Stomach (tissue), 9 donors: Measurements from ENCODE around the gene PIK3R6. TPM values are rescaled to one million over a fixed set of nuclear protein-coding genes. Genes with fewer than 3 reads are reported as not detected.

Experiments
- DNase-seq, 2 donors: peaks; one replicate each; pipeline versions ENCODE4 v3.0.0 to v3.0.0-alpha.2; 2013 to 2019
- H3K27ac ChIP-seq, 5 donors: fragments of 200-600 bp in 4 of 5; sonication (generic) in 4 of 5; one replicate each; pipeline ENCODE4 v1.5.1; 2013 to 2019; ENCODE audit warnings: mild to moderate bottlenecking in 1 of 5, moderate library complexity in 1 of 5
- H3K27me3 ChIP-seq, 3 donors: fragments of 200-600 bp; sonication (generic); one replicate each; pipeline ENCODE4 v1.5.1; 2017 to 2019; ENCODE audit warnings: mixed run types in 1 of 3
- H3K36me3 ChIP-seq, 4 donors: fragments of 200-600 bp; sonication (generic); 1 replicate in 3 of 4; 2 replicates in 1 of 4; pipeline ENCODE4 v1.5.1; 2016 to 2019
- H3K4me1 ChIP-seq, 4 donors: fragments of 200-600 bp; sonication (generic); one replicate each; pipeline ENCODE4 v1.5.1; 2016 to 2019
- H3K4me3 ChIP-seq, 4 donors: fragments of 200-600 bp; sonication (generic) in 3 of 4; one replicate each; pipeline ENCODE4 v1.5.1; 2016 to 2019; ENCODE audit warnings: mild to moderate bottlenecking in 1 of 4
- H3K9me3 ChIP-seq, 4 donors: fragments of 200-600 bp; sonication (generic); one replicate each; pipeline ENCODE4 v1.5.1; 2016 to 2019
- EP300 ChIP-seq: sonication (generic); formaldehyde crosslinking; IDR thresholded peaks from one replicate; pipeline ENCODE4 v1.6.1; 2017; ENCODE audit warnings: antibody characterized with exemption
- POLR2A ChIP-seq, 4 donors: fragments of 450-650 bp; IDR thresholded peaks; one replicate each; pipeline ENCODE4 v1.6.1; 2016; ENCODE audit warnings: antibody characterized with exemption in 4 of 4, control low read depth in 2 of 4, mild to moderate bottlenecking in 1 of 4, moderate library complexity in 1 of 4
- POLR2AphosphoS5 ChIP-seq, 3 donors: sonication (generic); formaldehyde crosslinking; IDR thresholded peaks; one replicate each; pipeline ENCODE4 v1.6.1; 2016; ENCODE audit warnings: antibody characterized with exemption in 3 of 3
- WGBS, 5 donors: extraction: QIAGEN DNeasy Blood & Tissue Kit in 3 of 5; methylation state at CpG; one replicate each; pipeline versions ENCODE4 v1.1.5 to v1.1.7; 2013 to 2018; 5-methylcytosine and 5-hydroxymethylcytosine counted together
- intact Hi-C: fragments of 100-400 bp; cut with DNase I; formaldehyde crosslinking; loops from one replicate; pipeline ENCODE4 v1.15.1; 2023; ENCODE audit warnings: low total_unique reads
- polyA plus RNA-seq, 3 donors: library from polyadenylated mRNA; stranded (reverse); fragments of 200-250 nt; gene quantifications; one replicate each; pipeline ENCODE4 v1.2.3, GENCODE V29; 2013
- total RNA-seq, 5 donors: library from RNA; depleted of rRNA; stranded (reverse); fragments of >200 nt; gene quantifications; one replicate each; pipeline versions ENCODE4 v1.1.0 to v1.2.3, GENCODE V29; 2014 to 2016
- TF ChIP-seq, protein P1 (sequence below), 7 experiments: fragments of 450-650 bp in 4 of 7; fragments of 200-600 bp in 3 of 7; sonication (generic) in 3 of 7; IDR thresholded peaks; one replicate each; pipeline ENCODE4 v1.5.1; 2016 to 2019; ENCODE audit warnings: antibody characterized with exemption in 7 of 7, control low read depth in 2 of 7, mild to moderate bottlenecking in 1 of 7
- donor health status: healthy with polysubstance abuse.
- donor health status: Bipolar disorder and iron deficiency.
- donor health status: healthy.

Gene PIK3R6
- total and polyA plus RNA-seq, 8 donors, result under 0.01 to 4.3 (median 0.37) TPM; not detected in 1

DNA sequence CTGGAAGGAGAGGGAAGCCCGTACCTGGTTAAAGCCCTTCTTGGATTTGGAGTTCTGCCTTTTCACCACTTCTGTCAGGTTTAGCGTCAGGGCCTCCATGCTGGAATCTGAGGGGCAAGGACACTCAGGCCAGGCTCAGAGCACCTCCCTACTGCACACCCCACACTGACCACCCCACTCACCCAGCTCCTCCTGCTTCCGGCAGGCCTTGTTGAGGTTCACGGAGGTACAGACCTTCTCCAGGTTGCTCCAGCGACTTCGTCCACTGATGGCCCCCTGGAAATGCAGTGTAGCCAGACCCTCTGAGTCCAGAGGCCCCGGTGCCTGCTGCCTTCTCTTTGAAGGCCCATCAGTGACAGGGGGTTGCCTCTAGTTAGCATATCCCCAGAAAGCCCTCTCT lies 14.1 kb upstream of the PIK3R6 start:
- TF ChIP-seq POLR2AphosphoS5 (IDR thresholded peaks at IDR 0.05) (no peak), POLR2A (IDR thresholded peaks at IDR 0.05) (no peak), EP300 (no peak)
- TF ChIP-seq, protein P1, sequence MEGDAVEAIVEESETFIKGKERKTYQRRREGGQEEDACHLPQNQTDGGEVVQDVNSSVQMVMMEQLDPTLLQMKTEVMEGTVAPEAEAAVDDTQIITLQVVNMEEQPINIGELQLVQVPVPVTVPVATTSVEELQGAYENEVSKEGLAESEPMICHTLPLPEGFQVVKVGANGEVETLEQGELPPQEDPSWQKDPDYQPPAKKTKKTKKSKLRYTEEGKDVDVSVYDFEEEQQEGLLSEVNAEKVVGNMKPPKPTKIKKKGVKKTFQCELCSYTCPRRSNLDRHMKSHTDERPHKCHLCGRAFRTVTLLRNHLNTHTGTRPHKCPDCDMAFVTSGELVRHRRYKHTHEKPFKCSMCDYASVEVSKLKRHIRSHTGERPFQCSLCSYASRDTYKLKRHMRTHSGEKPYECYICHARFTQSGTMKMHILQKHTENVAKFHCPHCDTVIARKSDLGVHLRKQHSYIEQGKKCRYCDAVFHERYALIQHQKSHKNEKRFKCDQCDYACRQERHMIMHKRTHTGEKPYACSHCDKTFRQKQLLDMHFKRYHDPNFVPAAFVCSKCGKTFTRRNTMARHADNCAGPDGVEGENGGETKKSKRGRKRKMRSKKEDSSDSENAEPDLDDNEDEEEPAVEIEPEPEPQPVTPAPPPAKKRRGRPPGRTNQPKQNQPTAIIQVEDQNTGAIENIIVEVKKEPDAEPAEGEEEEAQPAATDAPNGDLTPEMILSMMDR (IDR thresholded peaks at IDR 0.05), result no peak
- Histone ChIP-seq H3K36me3 (peaks cover 0 to 59% (median 5%) of the 10 kb centered on the region in 4 donors), H3K4me1 (no peaks in the 10 kb centered on the region), H3K4me3 (no peak overlapping the region), H3K27me3 (peaks cover 0 to 7% (median 0%) of the 10 kb centered on the region in 3 donors), H3K9me3 (no peaks in the 10 kb centered on the region), H3K27ac (no peak overlapping the region)
- intact Hi-C loops, result no loop called here
- DNase-seq, result no peak
- WGBS, 5 donors, result 88 to 97% (median 95%) methylated on average over 7 of the region's 7 CpGs

DNA sequence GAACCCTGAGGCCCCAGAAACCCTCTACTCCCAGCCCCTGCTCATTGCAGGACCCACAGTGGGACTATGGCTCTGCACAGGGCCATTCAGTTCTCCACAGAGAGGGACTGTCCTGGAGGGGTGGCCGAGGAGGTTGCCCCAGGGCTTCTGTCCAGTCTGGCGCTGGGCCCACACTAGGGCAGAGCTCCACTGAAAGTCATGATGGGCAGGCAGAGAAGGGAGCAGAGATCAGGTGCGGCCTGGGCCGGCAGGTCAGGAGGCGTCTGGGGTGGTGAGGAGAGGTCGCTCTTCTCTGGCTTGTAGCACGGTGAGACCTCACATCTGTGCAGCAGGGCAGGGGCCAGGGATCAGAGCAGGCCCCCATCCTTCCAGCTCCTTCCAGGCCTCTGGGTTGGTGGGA lies 13.0 kb upstream of the PIK3R6 start:
- Histone ChIP-seq H3K27ac (no peak overlapping the region), H3K9me3 (no peaks in the 10 kb centered on the region), H3K36me3 (peaks cover 0 to 52% (median 5%) of the 10 kb centered on the region in 4 donors), H3K27me3 (peaks cover 0 to 16% (median 0%) of the 10 kb centered on the region in 3 donors), H3K4me3 (no peak overlapping the region), H3K4me1 (no peaks in the 10 kb centered on the region)
- DNase-seq, result no peak
- WGBS, 5 donors, result 88 to 94% (median 92%) methylated on average over 3 to 7 of the region's 7 CpGs
- intact Hi-C loops, result no loop called here
- TF ChIP-seq POLR2A (IDR thresholded peaks at IDR 0.05) (no peak), EP300 (no peak), POLR2AphosphoS5 (IDR thresholded peaks at IDR 0.05) (no peak)
- TF ChIP-seq, protein P1 (IDR thresholded peaks at IDR 0.05), result no peak

DNA sequence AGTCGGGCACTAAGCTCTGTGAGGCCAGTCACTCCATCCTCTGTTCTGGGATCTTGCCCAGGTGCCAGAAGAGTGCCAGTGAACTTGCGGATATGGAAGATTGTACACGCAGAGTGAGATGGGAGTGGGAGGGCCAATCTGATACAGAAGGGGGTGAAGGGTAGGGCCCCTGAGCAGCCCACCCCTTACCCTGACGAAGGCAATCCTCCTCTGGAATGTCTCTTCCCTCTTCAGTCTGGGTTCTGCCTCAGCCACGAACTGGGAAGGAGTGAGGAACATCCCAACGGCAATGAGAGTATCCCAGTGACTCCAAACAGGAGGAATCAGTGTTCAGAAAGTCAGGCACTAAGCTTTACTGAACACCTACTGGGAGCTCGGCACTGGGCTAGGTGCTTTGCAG lies 11.9 kb upstream of the PIK3R6 start:
- H3K4me1 ChIP-seq, result peaks cover 0 to 4% (median under 1%) of the 10 kb centered on the region in 4 donors
- 44 to 68% (median 63%) methylated on average over 6 to 7 of the region's 7 CpGs for WGBS, 5 donors
- no peak overlapping the region for H3K4me3 ChIP-seq
- H3K9me3 ChIP-seq, result no peaks in the 10 kb centered on the region
- no peak overlapping the region for H3K27ac ChIP-seq
- DNase-seq, result no peak
- TF ChIP-seq POLR2A (IDR thresholded peaks at IDR 0.05) (no peak), EP300 (no peak), POLR2AphosphoS5 (IDR thresholded peaks at IDR 0.05) (no peak)
- TF ChIP-seq, protein P1 (IDR thresholded peaks at IDR 0.05), result no peak
- H3K27me3 ChIP-seq, result peaks cover 0 to 24% (median 0%) of the 10 kb centered on the region in 3 donors
- intact Hi-C loops, result no loop called here
- peaks cover 0 to 46% (median 4%) of the 10 kb centered on the region in 4 donors for H3K36me3 ChIP-seq

DNA sequence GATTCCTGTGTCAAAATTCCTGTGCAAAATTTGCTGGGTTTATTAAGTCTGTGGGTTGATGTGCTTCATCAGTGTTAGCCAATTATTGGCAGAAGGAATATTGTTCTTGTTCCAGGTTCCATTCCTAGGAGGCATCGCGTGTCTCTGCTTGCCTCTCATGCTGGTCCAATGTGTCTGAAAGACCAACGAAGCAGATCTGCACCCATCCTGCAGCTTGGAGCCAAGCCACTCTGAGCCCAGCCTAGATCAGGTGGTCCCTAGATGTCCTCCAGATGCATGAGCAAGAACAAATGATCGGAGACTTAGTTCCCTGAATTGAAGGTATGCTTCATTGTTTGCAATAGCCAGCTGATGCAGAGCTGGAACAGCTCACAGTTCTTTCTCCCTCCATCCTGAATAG lies 10.5 kb upstream of the PIK3R6 start:
- WGBS, 5 donors, result 74 to 92% (median 89%) methylated on average over 4 of the region's 4 CpGs
- peaks cover 0 to 38% (median 14%) of the 10 kb centered on the region in 3 donors for H3K27me3 ChIP-seq
- H3K27ac ChIP-seq, result no peak overlapping the region
- peaks cover 0 to 35% (median 0%) of the 10 kb centered on the region in 4 donors for H3K36me3 ChIP-seq
- H3K4me1 ChIP-seq, result peaks cover 0 to 15% (median 9%) of the 10 kb centered on the region in 4 donors
- intact Hi-C loops, result no loop called here
- TF ChIP-seq POLR2AphosphoS5 (IDR thresholded peaks at IDR 0.05) (no peak), POLR2A (IDR thresholded peaks at IDR 0.05) (no peak), EP300 (no peak)
- TF ChIP-seq, protein P1 (IDR thresholded peaks at IDR 0.05), result no peak
- no peaks in the 10 kb centered on the region for H3K9me3 ChIP-seq
- H3K4me3 ChIP-seq, result no peak overlapping the region
- DNase-seq, result no peak
